ENCODE results near the gene DCBLD1.

Gene DCBLD1

DNA sequence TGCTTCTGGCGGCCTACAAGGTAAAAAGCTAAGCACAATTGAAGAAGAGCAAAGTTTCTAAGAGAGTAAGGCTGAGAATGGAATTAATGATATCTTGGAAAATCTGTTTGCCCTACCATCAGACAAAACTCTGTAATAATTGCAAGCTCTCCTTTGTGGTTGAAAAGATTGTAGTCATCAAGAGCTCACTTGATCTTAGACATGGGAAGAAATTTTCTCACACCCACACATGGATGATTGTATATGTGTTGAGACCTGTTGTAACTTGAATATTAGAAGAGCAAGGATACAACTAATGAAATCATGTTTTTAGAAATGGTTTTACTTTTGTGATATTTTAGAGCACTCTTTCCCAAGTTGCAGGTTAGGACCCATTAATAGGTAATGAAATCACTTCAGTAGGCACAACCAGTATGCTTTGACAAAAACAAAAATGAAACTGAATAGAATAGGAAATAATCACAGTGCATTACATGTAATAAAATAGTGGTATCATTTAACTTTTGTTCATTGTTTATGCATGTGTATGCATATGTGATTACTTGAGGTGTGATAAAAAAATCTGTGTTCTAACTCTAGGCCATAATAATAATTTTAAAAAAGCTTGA lies 14.0 kb downstream of the DCBLD1 start:
- Histone ChIP-seq H3K27ac (ENCODE audit: low read depth, low read length) (no peak overlapping the region), H4K20me1 (ENCODE audit: control insufficient read depth, insufficient read depth, low read depth, low read length) (no peaks in the 10 kb centered on the region), H3K36me3 (ENCODE audit: control insufficient read depth, low read length) (no peaks in the 10 kb centered on the region), H3K4me2 (ENCODE audit: low read length) (no peak overlapping the region), H3K27me3 (ENCODE audit: control insufficient read depth, low read length) (no peaks in the 10 kb centered on the region), H3K9me2 (replicated peaks; ENCODE audit: control insufficient read depth, low read length) (no peaks in the 10 kb centered on the region), H3K4me3 (ENCODE audit: low read length) (no peak overlapping the region), H3K79me2 (ENCODE audit: control insufficient read depth, low read length) (no peaks in the 10 kb centered on the region), H3F3A (ENCODE audit: control insufficient read depth, insufficient read depth) (no peaks in the 10 kb centered on the region), H3K9me3 (ENCODE audit: control insufficient read depth, insufficient read depth, low read length) (no peaks in the 10 kb centered on the region), H3K4me1 (ENCODE audit: control insufficient read depth, low read length) (no peaks in the 10 kb centered on the region)
- TF ChIP-seq EZH2phosphoT487 (IDR thresholded peaks at IDR 0.05; ENCODE audit: borderline replicate concordance, low read length): no peak
- TF ChIP-seq, protein P1, sequence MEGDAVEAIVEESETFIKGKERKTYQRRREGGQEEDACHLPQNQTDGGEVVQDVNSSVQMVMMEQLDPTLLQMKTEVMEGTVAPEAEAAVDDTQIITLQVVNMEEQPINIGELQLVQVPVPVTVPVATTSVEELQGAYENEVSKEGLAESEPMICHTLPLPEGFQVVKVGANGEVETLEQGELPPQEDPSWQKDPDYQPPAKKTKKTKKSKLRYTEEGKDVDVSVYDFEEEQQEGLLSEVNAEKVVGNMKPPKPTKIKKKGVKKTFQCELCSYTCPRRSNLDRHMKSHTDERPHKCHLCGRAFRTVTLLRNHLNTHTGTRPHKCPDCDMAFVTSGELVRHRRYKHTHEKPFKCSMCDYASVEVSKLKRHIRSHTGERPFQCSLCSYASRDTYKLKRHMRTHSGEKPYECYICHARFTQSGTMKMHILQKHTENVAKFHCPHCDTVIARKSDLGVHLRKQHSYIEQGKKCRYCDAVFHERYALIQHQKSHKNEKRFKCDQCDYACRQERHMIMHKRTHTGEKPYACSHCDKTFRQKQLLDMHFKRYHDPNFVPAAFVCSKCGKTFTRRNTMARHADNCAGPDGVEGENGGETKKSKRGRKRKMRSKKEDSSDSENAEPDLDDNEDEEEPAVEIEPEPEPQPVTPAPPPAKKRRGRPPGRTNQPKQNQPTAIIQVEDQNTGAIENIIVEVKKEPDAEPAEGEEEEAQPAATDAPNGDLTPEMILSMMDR (IDR thresholded peaks at IDR 0.05; ENCODE audit: low read depth, low read length, poor library complexity, severe bottlenecking): no peak

DNA sequence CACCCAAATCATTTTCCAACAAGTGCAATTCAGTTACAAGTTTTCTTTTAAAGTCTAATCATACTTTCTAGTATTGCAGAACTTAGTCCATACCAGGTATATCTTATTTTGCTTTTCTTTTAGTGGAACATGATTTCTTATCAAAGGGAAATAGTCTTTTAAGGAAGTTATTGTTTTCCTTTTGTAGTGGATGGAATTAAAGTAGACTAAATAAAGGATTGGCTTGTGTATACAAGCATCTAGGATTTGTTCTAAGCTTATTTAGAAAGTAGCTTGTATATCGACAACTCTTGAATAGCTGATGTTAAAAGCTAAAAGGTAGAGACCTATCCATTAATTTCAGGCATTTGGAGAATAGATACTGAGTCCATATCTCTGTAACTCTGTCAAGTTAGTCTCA lies 14.8 kb downstream of the DCBLD1 start:
- Histone ChIP-seq H3K4me1 (ENCODE audit: control insufficient read depth, low read length) (no peaks in the 10 kb centered on the region), H3K9me3 (ENCODE audit: control insufficient read depth, insufficient read depth, low read length) (no peaks in the 10 kb centered on the region), H4K20me1 (ENCODE audit: control insufficient read depth, insufficient read depth, low read depth, low read length) (no peaks in the 10 kb centered on the region), H3K4me3 (ENCODE audit: low read length) (no peak overlapping the region), H3K36me3 (ENCODE audit: control insufficient read depth, low read length) (no peaks in the 10 kb centered on the region), H3K9me2 (replicated peaks; ENCODE audit: control insufficient read depth, low read length) (no peaks in the 10 kb centered on the region), H3F3A (ENCODE audit: control insufficient read depth, insufficient read depth) (no peaks in the 10 kb centered on the region), H3K79me2 (ENCODE audit: control insufficient read depth, low read length) (no peaks in the 10 kb centered on the region), H3K27ac (ENCODE audit: low read depth, low read length) (no peak overlapping the region), H3K27me3 (ENCODE audit: control insufficient read depth, low read length) (no peaks in the 10 kb centered on the region), H3K4me2 (ENCODE audit: low read length) (no peak overlapping the region)
- TF ChIP-seq EZH2phosphoT487 (IDR thresholded peaks at IDR 0.05; ENCODE audit: borderline replicate concordance, low read length): no peak
- TF ChIP-seq, protein P1 (IDR thresholded peaks at IDR 0.05; ENCODE audit: low read depth, low read length, poor library complexity, severe bottlenecking): no peak

DNA sequence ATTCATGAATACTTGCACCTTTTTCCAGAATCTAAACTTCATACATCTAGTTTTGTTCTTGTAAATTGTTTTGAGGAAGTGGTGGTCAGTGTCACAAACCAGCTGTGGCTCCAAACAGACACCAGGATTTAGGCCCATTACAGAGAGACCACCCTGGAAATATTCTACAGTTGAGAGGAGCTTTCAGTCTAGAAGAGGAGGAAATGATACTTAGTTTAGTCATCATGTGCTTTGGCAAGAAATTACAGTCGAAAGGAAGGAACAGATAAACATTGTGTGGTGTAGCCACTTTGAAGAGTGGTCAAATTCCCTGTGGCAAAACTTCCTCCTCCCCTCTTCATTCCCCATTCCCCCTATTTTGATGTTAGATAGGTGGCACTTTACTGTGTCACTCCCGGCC lies 15.7 kb downstream of the DCBLD1 start:
- no peak overlapping the region for H3K27ac ChIP-seq (ENCODE audit: low read depth, low read length)
- H3K4me3 ChIP-seq (ENCODE audit: low read length): no peak overlapping the region
- H4K20me1 ChIP-seq (ENCODE audit: control insufficient read depth, insufficient read depth, low read depth, low read length): no peaks in the 10 kb centered on the region
- no peaks in the 10 kb centered on the region for H3K9me2 ChIP-seq (replicated peaks; ENCODE audit: control insufficient read depth, low read length)
- TF ChIP-seq EZH2phosphoT487 (IDR thresholded peaks at IDR 0.05; ENCODE audit: borderline replicate concordance, low read length): no peak
- TF ChIP-seq, protein P1 (IDR thresholded peaks at IDR 0.05; ENCODE audit: low read depth, low read length, poor library complexity, severe bottlenecking): no peak
- no peaks in the 10 kb centered on the region for H3K79me2 ChIP-seq (ENCODE audit: control insufficient read depth, low read length)
- H3K4me1 ChIP-seq (ENCODE audit: control insufficient read depth, low read length): no peaks in the 10 kb centered on the region
- H3F3A ChIP-seq (ENCODE audit: control insufficient read depth, insufficient read depth): no peaks in the 10 kb centered on the region
- H3K4me2 ChIP-seq (ENCODE audit: low read length): no peak overlapping the region
- no peaks in the 10 kb centered on the region for H3K36me3 ChIP-seq (ENCODE audit: control insufficient read depth, low read length)
- peaks cover 5% of the 10 kb centered on the region; the same call in 1 of the 2 replicates for H3K27me3 ChIP-seq (ENCODE audit: control insufficient read depth, low read length)
- H3K9me3 ChIP-seq (ENCODE audit: control insufficient read depth, insufficient read depth, low read length): no peaks in the 10 kb centered on the region
